ENCODE measurements around the gene MCF2L.

DNA sequence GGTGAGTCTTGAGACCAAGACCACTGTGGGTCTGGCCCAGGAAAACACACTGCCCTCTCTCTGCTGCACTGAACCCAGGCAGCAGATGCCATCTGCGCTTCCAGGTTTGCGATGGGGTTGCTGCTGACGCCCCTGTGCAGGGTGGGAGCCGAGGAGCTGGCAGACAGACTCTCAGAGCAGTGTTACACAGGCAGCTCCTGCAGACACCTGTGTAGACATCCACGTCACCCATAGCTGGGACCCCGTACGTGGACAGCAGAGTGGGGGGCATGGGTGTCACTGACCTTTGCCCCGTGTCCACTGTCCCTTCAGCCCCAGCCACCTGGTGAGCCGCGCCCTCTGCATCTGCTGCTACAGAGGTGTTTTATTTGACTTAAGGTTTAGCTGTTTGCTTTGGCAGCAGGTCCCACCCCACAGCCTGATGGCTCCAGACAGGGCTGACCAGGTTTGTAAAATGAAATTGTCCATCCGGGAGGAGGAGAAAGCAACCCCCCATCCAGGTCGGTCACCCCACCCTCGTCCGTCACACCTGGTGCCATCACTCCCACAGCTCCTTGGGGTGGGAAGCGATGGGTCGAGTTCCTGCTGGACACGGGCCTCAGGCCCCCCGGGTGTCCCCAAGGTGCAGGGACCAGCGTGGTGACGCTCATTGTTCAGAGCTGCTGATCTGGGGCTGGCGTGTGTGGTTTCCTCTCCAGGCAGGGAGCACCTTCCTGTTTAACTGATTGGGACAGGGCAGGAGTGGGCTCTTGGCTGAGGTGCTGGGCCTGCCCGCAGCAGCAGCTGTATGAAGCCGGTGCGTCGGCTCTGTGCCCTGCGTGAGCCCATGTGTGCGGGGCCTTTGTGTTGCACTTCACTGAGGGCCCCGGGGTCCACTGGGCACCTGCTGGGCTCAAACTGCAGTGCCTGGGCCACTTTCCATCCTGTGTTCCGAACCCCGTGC lies 28.4 kb downstream of the MCF2L start:
- TF ChIP-seq, protein P1, sequence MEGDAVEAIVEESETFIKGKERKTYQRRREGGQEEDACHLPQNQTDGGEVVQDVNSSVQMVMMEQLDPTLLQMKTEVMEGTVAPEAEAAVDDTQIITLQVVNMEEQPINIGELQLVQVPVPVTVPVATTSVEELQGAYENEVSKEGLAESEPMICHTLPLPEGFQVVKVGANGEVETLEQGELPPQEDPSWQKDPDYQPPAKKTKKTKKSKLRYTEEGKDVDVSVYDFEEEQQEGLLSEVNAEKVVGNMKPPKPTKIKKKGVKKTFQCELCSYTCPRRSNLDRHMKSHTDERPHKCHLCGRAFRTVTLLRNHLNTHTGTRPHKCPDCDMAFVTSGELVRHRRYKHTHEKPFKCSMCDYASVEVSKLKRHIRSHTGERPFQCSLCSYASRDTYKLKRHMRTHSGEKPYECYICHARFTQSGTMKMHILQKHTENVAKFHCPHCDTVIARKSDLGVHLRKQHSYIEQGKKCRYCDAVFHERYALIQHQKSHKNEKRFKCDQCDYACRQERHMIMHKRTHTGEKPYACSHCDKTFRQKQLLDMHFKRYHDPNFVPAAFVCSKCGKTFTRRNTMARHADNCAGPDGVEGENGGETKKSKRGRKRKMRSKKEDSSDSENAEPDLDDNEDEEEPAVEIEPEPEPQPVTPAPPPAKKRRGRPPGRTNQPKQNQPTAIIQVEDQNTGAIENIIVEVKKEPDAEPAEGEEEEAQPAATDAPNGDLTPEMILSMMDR (IDR thresholded peaks at IDR 0.05), result no peak
- TF ChIP-seq EZH2phosphoT487 (IDR thresholded peaks at IDR 0.05) (no peak), EZH2 (IDR thresholded peaks at IDR 0.05) (no peak)
